Activated CD4-positive, alpha-beta T cell treated with anti-CD3 and anti-CD28 coated beads, Interleukin-2, amount 10 ng/mL, durations not matched to agents 7 days and 5 days (primary cell): ENCODE data around the gene BCORL1. TPM values are rescaled to one million over a fixed set of nuclear protein-coding genes. Genes with fewer than 3 reads are reported as not detected.

Source experiments
- CTCF ChIA-PET: fragments of 350-600 bp; sonication (Branson Sonifier 250); formaldehyde crosslinking; loops from one replicate; lab custom pipeline; 2021; ENCODE audit warnings: antibody characterized with exemption; lab: Charles Lee
- POLR2A ChIA-PET: fragments of 350-600 bp; sonication (Branson Sonifier 250); formaldehyde crosslinking; loops from one replicate; lab custom pipeline; 2021; ENCODE audit warnings: antibody characterized with exemption; lab: Charles Lee
- DNase-seq: peaks from one replicate; pipeline ENCODE4 v3.0.0-alpha.2; 2020
- H3K27ac Mint-ChIP-seq: one replicate; pipeline ENCODE4 v1.8.0; 2021; ENCODE audit warnings: mild to moderate bottlenecking, moderate library complexity, mixed read lengths
- H3K27me3 Mint-ChIP-seq: one replicate; pipeline ENCODE4 v1.8.0; 2021; ENCODE audit warnings: mixed read lengths
- H3K36me3 Mint-ChIP-seq: one replicate; pipeline ENCODE4 v1.8.0; 2021; ENCODE audit warnings: low read depth, mixed read lengths
- H3K4me1 Mint-ChIP-seq: one replicate; pipeline ENCODE4 v1.8.0; 2021; ENCODE audit warnings: mixed read lengths
- H3K4me3 Mint-ChIP-seq: one replicate; pipeline ENCODE4 v1.8.0; 2021; ENCODE audit warnings: mild to moderate bottlenecking, moderate library complexity, mixed read lengths
- H3K9me3 Mint-ChIP-seq: one replicate; pipeline ENCODE4 v1.8.0; 2021; ENCODE audit warnings: mixed read lengths
- total RNA-seq, 2 experiments: library from RNA; stranded (reverse); gene quantifications; one replicate each; pipeline ENCODE4 v1.2.3, GENCODE V29; 2021

The BCORL1 gene
- total RNA-seq, 2 experiments from 2014 or later, result 4.0 to 4.5 TPM

DNA sequence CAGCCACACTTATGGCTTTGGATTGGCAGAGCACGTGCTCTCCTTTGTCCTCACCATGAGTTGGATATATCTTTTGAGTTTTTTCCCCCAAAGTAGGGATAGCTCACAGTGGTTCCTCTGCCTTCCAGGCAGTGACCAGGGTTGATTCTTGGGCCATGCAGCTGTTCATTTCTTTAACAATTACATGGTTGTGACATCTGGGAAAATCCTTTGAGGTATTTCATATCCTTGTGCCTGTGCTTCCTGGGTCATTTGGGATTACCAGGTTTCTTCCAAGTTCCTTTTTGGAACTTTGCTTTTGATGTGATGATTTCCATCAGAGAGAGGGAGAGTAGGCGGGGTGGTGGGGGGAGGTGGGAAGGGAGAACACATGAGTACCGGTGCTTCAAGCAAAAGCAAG is 15.6 kb downstream of the BCORL1 start:
- no peaks in the 10 kb centered on the region for H3K36me3 Mint-ChIP-seq
- DNase-seq, result no peak
- no peak overlapping the region for H3K27ac Mint-ChIP-seq
- H3K9me3 Mint-ChIP-seq, result no peaks in the 10 kb centered on the region
- no peaks in the 10 kb centered on the region for H3K27me3 Mint-ChIP-seq
- peaks cover 9% of the 10 kb centered on the region for H3K4me1 Mint-ChIP-seq
- no peak overlapping the region for H3K4me3 Mint-ChIP-seq
- POLR2A ChIA-PET, result no interaction called here
- CTCF ChIA-PET, result interaction anchor here (0.8 to 1.2 kb wide), 2 partner anchors 41 to 44 kb away, joined by 3 to 8 read pairs; no protein-coding TSS in a partner anchor

GRCh38 chrX:130001893-130002292 is 19.5 kb downstream of the BCORL1 start:
- no peak for DNase-seq
- Mint-ChIP-seq H3K4me1 (peaks cover 9% of the 10 kb centered on the region), H3K9me3 (no peaks in the 10 kb centered on the region), H3K27me3 (no peaks in the 10 kb centered on the region), H3K27ac (no peak overlapping the region), H3K4me3 (no peak overlapping the region), H3K36me3 (no peaks in the 10 kb centered on the region)
- CTCF ChIA-PET, result interaction anchor here (0.6 to 1.7 kb wide), 3 partner anchors 11 to 942 kb away, joined by 3 to 7 read pairs (median 4); no protein-coding TSS in a partner anchor
- POLR2A ChIA-PET, result no interaction called here

- no peak overlapping the region for H3K27ac Mint-ChIP-seq
- ChIA-PET POLR2A (no interaction called here), CTCF (interaction anchor here (1.7 kb wide), 1 partner anchor 25 kb away, joined by 7 read pairs; no protein-coding TSS in a partner anchor)
- H3K27me3 Mint-ChIP-seq, result no peaks in the 10 kb centered on the region
- H3K9me3 Mint-ChIP-seq, result no peaks in the 10 kb centered on the region
- no peak overlapping the region for H3K4me3 Mint-ChIP-seq
- no peaks in the 10 kb centered on the region for H3K36me3 Mint-ChIP-seq
- H3K4me1 Mint-ChIP-seq, result peaks cover 9% of the 10 kb centered on the region
- DNase-seq, result no peak
These were observed 20.1 kb downstream of the BCORL1 start for GRCh38 chrX:130002541-130002940.

DNA sequence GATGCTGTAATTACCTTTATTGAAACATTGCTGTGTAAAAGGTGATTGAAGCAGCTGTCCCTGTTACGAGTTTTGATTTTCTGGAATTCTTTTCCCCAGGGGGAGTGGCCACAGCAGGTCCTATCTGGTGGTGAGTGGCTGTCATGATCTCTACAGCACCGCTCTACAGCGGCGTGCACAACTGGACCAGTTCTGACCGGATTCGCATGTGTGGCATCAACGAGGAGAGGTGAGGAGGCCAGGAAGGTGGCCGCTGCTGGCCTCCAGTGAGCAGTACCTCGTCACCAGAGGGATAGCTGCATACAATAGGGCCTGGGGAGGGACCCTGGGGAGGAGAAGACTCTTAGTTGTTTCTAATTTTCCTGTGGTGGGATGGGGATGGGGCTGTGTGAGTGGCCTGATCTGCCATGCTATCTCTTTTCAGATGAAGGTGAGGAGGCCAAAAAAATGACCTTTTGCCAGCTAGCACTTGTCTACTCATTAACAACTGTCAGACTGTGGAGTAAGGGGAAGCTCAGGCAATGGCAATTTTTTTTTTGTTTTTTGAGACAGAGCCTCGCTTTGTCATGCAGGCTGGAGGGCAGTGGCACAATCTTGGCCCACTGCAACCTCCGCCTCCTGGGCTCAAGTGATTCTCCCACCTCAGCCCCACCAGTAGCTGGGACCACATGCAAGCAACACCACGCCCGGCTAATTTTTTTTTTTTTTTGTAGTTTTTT is 22.8 kb downstream of the BCORL1 start:
- H3K36me3 Mint-ChIP-seq, result no peaks in the 10 kb centered on the region
- CTCF ChIA-PET, result interaction anchor here (1.5 kb wide), 1 partner anchor 13 kb away, joined by 3 read pairs; no protein-coding TSS in a partner anchor
- DNase-seq, result no peak
- no peak overlapping the region for H3K27ac Mint-ChIP-seq
- peaks cover 9% of the 10 kb centered on the region for H3K4me1 Mint-ChIP-seq
- POLR2A ChIA-PET, result no interaction called here
- no peak overlapping the region for H3K4me3 Mint-ChIP-seq
- H3K9me3 Mint-ChIP-seq, result no peaks in the 10 kb centered on the region
- no peaks in the 10 kb centered on the region for H3K27me3 Mint-ChIP-seq

DNA sequence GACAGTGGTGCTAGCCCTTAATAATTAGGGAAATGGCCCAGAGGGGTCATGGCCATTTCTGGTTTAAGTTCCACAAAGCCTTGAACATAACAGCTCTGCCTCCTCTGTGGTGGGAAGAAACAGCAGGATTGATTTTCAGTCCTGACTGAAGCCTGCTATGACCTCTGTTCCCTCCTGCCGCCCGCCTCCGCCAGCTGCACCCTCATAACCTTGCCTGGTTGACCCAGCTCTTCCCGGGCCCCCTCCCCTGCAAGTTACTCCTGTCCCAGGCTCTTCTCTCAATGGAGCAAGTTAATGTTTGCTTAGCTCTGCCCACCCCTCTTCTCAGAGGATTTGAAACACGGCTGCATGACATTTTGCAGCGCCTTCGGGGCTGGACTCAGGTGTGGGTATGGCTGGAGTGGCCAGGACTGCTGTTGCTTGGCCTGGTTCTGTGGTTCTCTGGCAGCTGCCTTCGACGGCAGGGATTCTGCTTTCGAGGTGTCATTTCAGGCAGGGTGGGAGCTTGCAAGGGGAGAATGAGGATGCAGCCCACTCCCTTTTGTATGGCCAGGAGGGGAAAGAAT is 27.3 kb downstream of the BCORL1 start:
- Mint-ChIP-seq H3K9me3 (no peaks in the 10 kb centered on the region), H3K27me3 (no peaks in the 10 kb centered on the region), H3K4me3 (no peak overlapping the region), H3K36me3 (no peaks in the 10 kb centered on the region), H3K27ac (no peak overlapping the region), H3K4me1 (no peaks in the 10 kb centered on the region)
- CTCF ChIA-PET, result no interaction called here
- DNase-seq, result no peak
- POLR2A ChIA-PET, result no interaction called here

- ChIA-PET CTCF (interaction anchor here (1.0 to 2.0 kb wide), 4 partner anchors 11 to 60 kb away, joined by 3 to 4 read pairs (median 4); no protein-coding TSS in a partner anchor), POLR2A (no interaction called here)
- no peak for DNase-seq
- Mint-ChIP-seq H3K27ac (no peak overlapping the region), H3K27me3 (no peaks in the 10 kb centered on the region), H3K4me3 (no peak overlapping the region), H3K36me3 (no peaks in the 10 kb centered on the region), H3K4me1 (no peaks in the 10 kb centered on the region), H3K9me3 (no peaks in the 10 kb centered on the region)
These were observed 30.2 kb downstream of the BCORL1 start for GRCh38 chrX:130012683-130013082.

DNA sequence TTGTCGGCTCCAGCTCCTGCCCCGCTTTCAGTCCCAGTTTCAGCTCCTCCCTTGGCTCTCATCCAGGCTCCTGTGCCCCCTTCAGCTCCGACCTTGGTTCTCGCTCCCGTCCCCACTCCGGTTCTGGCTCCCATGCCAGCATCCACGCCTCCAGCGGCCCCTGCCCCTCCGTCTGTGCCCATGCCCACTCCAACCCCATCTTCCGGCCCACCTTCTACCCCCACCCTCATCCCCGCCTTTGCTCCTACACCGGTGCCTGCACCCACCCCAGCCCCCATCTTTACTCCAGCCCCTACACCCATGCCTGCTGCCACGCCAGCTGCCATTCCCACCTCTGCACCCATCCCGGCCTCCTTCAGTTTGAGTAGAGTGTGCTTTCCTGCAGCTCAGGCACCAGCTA is 31.2 kb downstream of the BCORL1 start:
- Mint-ChIP-seq H3K27ac (no peak overlapping the region), H3K4me3 (no peak overlapping the region), H3K4me1 (no peaks in the 10 kb centered on the region), H3K36me3 (no peaks in the 10 kb centered on the region), H3K27me3 (no peaks in the 10 kb centered on the region), H3K9me3 (no peaks in the 10 kb centered on the region)
- CTCF ChIA-PET, result interaction anchor here (0.6 to 2.0 kb wide), 6 partner anchors 11 to 61 kb away, joined by 3 to 4 read pairs (median 3); no protein-coding TSS in a partner anchor
- DNase-seq, result no peak
- POLR2A ChIA-PET, result no interaction called here

DNA sequence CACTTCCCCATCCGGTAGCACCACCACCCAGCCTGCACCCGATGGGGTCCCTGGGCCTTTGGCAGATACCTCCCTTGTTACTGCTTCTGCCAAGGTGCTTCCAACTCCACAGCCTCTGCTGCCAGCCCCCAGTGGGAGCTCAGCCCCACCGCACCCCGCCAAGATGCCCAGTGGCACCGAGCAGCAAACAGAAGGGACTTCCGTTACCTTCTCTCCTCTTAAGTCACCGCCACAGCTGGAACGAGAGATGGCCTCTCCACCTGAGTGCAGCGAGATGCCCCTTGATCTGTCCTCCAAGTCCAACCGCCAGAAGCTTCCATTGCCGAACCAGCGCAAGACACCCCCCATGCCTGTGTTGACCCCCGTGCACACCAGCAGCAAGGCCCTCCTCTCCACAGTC is 31.9 kb downstream of the BCORL1 start:
- ChIA-PET CTCF (interaction anchor here (0.6 to 1.2 kb wide), 2 partner anchors 10 to 25 kb away, joined by 3 read pairs; no protein-coding TSS in a partner anchor), POLR2A (no interaction called here)
- H3K27ac Mint-ChIP-seq, result no peak overlapping the region
- no peaks in the 10 kb centered on the region for H3K36me3 Mint-ChIP-seq
- H3K9me3 Mint-ChIP-seq, result no peaks in the 10 kb centered on the region
- no peak for DNase-seq
- no peak overlapping the region for H3K4me3 Mint-ChIP-seq
- no peaks in the 10 kb centered on the region for H3K4me1 Mint-ChIP-seq
- H3K27me3 Mint-ChIP-seq, result no peaks in the 10 kb centered on the region

- CTCF ChIA-PET, result interaction anchor here (1.2 kb wide), 1 partner anchor 9 kb away, joined by 3 read pairs; no protein-coding TSS in a partner anchor
- Mint-ChIP-seq H3K9me3 (no peaks in the 10 kb centered on the region), H3K4me3 (no peak overlapping the region), H3K4me1 (no peaks in the 10 kb centered on the region), H3K27me3 (no peaks in the 10 kb centered on the region), H3K36me3 (no peaks in the 10 kb centered on the region), H3K27ac (no peak overlapping the region)
- no peak for DNase-seq
- POLR2A ChIA-PET, result no interaction called here
These were observed 32.3 kb downstream of the BCORL1 start for GRCh38 chrX:130014770-130015169.

GRCh38 chrX:130015181-130015580 is 32.7 kb downstream of the BCORL1 start:
- CTCF ChIA-PET, result interaction anchor here (0.7 to 2.3 kb wide), 2 partner anchors 10 to 13 kb away, joined by 3 to 7 read pairs; no protein-coding TSS in a partner anchor

GRCh38 chrX:130018143-130018542 is 35.7 kb downstream of the BCORL1 start:
- Mint-ChIP-seq H3K4me3 (no peak overlapping the region), H3K27me3 (no peaks in the 10 kb centered on the region), H3K27ac (no peak overlapping the region), H3K9me3 (no peaks in the 10 kb centered on the region), H3K4me1 (no peaks in the 10 kb centered on the region), H3K36me3 (no peaks in the 10 kb centered on the region)
- POLR2A ChIA-PET, result no interaction called here
- DNase-seq, result no peak
- CTCF ChIA-PET, result interaction anchor here (0.7 to 1.9 kb wide), 3 partner anchors 10 to 251 kb away, joined by 3 to 8 read pairs (median 4); no protein-coding TSS in a partner anchor

More at GRCh38 chrX:130015181-130015580, 32.7 kb downstream of the BCORL1 start:
- no peak for DNase-seq
- no peaks in the 10 kb centered on the region for H3K4me1 Mint-ChIP-seq
- no peaks in the 10 kb centered on the region for H3K36me3 Mint-ChIP-seq
- no peak overlapping the region for H3K4me3 Mint-ChIP-seq
- no peaks in the 10 kb centered on the region for H3K27me3 Mint-ChIP-seq
- POLR2A ChIA-PET, result no interaction called here
- H3K9me3 Mint-ChIP-seq, result no peaks in the 10 kb centered on the region
- no peak overlapping the region for H3K27ac Mint-ChIP-seq

- Mint-ChIP-seq H3K27ac (no peak overlapping the region), H3K36me3 (peaks cover 2% of the 10 kb centered on the region), H3K4me1 (peaks cover 15% of the 10 kb centered on the region), H3K9me3 (no peaks in the 10 kb centered on the region), H3K4me3 (no peak overlapping the region), H3K27me3 (no peaks in the 10 kb centered on the region)
- DNase-seq, result no peak
- CTCF ChIA-PET, result interaction anchor here (0.8 kb wide), 1 partner anchor 18 kb away, joined by 3 read pairs; no protein-coding TSS in a partner anchor
- POLR2A ChIA-PET, result no interaction called here
These were observed 38.4 kb downstream of the BCORL1 start for GRCh38 chrX:130020661-130021324.
